GM21390 (cell line): ENCODE results near the gene BTBD8.

Source experiments
- ATAC-seq: cut with Tn5 transposase; IDR thresholded peaks from one replicate; pipeline ENCODE4 v1.9.1; 2021; ENCODE audit not compliant: unreplicated experiment

Gene BTBD8

DNA sequence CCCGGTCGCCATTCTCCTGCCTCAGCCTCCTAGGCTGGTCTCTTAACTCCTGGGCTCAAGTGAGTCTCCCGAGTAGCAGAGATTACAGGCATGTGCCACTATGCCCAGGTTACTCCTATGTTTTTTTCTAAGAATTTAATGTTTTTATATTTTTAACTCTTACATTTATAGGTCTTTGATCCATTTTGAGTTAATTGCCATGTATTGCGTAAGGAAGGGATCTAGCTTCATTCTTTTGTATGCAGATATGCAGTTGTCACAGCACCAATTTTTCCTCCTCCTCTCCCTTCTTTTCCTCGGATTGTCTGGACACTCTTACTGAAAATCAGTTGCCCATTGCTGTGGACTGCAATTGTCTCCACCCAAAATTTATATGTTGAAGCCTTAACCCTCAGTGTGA, 11.5 kb downstream of the BTBD8 start:
- no peak for ATAC-seq

DNA sequence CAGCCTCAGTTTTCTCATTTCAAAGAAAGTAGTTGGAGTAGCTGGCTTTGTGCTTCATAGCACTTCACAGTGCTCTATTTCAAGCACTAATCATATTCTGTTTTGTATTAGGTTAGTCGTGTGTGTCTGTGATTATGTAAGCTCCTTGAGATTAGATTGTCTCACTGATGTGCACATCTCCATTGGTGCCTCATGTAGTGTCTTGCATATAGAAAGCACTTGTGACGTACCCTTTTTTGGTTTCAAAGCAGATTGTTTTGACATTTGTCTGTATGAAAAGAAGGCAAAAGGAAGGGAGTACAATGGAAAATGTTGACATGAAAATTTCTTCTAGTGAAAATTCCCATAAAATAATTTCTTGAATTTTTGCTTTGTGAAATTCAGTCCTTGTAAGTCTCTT, 13.9 kb downstream of the BTBD8 start:
- ATAC-seq, result no peak

DNA sequence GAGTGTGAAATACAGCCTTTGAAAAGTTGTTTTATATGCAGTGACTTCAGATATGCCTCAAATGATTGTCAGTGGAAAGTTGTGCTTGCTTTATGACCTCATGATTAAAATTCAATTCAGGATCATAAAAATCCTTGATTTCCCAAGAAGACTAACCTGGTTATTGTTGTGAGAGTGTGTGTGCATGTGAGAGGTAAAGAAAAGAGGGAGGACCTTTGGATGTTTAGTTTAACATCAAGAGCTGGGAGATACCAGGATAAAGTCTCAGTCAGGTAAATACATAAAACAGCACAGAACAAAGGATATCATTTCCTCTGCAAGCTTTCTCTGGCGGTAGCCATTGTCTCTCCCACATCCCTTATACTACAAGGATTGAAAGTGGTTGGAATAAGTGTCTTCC, 14.4 kb downstream of the BTBD8 start:
- ATAC-seq, result no peak

GRCh38 chr1:92095874-92096273, 15.7 kb downstream of the BTBD8 start:
- no peak for ATAC-seq

- ATAC-seq, result no peak
Measured at GRCh38 chr1:92096317-92096716, 16.2 kb downstream of the BTBD8 start.

DNA sequence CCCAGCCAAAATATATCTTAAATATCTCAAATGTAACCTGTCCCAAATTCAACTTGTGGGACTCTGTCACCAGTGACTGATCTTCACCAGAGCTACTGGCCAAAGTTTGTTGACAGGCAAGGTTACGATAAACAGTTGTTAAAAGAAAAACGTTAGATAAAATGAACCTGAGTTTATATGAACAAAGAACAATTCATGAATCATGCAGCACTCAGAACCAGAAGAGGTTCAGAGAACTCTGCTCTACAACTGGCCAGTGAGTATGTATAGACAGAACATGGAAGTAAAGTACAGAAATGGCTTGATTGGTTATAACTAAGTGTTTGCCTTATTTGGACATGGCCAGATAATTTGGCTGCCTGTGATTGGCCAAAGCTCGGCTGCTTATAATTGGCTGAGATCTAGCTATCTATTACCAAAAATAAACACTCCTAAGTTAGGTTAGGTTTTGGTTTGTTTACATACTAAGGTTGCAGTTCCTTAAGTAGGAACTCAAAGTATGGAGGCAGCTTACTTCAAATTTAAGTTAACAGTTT, 25.5 kb downstream of the BTBD8 start:
- no peak for ATAC-seq

DNA sequence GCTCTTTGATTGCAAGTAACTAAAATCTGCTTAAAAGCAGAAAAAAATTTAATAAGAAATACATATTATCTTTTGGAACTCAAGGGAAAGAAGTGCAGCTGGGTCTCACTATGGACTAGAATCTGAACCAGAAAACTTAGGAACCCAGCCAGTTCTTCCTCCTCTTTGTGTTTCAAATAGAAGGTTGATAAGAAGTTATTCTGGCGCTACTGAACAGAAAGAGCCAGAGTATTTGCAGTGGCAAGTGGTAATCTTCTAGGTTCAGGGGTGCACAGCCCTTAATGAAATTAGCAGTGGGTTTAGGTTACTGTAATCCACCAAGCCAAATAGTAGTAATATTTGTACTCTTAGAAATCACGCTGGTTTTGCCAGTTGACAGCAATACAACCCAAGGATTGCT, 28.5 kb downstream of the BTBD8 start:
- no peak for ATAC-seq

DNA sequence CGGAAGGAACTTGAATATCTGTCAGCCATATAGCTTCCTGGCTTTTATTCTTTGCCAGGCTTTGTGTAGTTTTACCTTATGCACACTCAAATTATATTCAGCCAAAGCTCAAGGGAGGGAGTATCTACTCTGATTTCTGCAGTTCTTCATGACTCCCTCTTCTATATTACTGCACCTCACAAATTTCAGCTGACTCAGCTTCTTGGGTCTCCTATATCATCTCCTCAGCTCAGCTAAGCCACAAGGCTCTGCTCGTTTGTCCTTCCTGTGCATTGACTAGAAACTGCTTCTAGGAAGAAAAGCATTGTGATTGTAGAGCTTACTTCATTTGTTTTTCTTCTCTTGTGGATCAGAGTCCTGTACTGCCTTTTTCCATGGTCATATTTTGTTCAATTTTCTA, 37.4 kb downstream of the BTBD8 start:
- no peak for ATAC-seq

DNA sequence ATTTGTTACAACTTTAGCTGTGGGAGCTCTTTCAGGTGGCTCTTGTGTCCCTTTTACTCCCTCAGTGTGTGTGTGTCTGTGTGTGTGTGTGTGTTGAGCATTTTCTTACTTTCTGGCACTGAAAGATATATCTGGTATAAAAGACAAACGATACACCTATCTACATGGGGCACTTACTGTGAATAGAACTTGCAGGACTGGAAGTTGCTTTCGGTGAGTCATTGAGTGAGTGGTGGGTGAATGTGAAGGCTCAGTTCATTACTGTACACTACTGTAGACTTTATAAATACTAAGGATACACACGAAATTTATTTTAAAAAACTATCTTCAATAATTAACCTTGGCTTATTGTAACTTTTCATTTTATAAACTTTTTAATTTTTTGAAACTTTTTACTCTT, 38.7 kb downstream of the BTBD8 start:
- no peak for ATAC-seq

DNA sequence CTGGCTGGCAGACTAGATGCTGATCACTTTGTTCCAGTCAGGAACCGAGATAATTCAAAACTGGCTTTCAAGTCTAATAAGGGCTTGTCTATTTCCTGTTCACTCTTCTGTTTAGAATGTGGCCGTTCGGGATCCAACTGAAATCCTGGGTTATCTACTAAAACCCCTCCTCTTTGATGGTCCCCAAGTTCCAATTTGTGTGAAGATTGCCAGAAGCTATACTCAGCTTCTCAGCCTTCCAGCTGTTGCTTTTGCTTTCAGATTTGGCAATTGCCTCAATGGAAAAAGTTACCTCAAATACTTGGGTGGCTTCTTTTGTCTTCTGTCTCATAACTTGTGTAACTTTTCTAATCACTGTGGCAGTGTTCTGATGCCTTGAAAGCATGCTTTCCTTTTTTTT, 43.7 kb downstream of the BTBD8 start:
- ATAC-seq, result no peak

- no peak for ATAC-seq
Measured at GRCh38 chr1:92125204-92125603, 45.1 kb downstream of the BTBD8 start.

DNA sequence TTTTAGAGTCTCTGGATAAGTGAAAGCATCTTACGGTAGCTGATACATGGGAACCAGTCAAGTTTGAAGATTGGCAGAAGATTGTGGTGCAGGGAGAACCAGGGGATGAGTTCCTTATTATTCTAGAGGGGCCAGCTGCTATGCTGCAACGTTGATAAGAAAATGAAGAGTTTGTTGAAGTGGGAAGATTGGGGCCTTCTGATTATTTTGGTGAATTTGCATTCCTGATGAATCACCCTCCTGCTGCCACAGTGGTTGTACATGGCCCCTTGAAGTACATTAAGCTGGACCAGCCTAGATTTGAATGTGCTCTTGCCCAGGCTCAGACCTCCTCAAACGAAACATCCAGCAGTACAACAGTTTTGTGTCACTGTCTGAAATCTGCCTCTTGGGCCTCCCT, 45.9 kb downstream of the BTBD8 start:
- ATAC-seq, result no peak

DNA sequence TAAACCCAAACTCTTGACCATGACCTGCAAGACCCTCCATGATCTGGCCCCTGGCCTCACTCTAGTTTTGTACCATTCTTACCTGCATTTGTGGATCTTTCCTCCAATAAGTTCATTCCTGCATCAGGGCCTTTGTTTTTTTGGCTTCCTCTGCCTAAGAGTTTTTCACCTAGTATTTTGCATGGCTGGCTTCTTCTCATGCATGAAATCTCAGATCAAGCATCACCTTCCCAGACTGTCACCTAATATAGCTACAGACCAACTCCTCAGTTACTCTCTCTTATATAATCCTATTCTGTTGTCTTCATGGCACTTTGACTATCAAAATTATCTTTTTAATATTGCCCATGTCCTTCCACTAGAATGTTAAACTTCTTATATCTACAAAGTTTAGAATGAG, 54.2 kb downstream of the BTBD8 start:
- no peak for ATAC-seq

GRCh38 chr1:92136341-92136740, 56.2 kb downstream of the BTBD8 start:
- ATAC-seq, result no peak

GRCh38 chr1:92154934-92155333, 74.8 kb downstream of the BTBD8 start:
- ATAC-seq, result no peak

- ATAC-seq, result no peak
Measured at GRCh38 chr1:92159593-92159992, 79.4 kb downstream of the BTBD8 start.

GRCh38 chr1:92165389-92165788, 85.2 kb downstream of the BTBD8 start:
- no peak for ATAC-seq

DNA sequence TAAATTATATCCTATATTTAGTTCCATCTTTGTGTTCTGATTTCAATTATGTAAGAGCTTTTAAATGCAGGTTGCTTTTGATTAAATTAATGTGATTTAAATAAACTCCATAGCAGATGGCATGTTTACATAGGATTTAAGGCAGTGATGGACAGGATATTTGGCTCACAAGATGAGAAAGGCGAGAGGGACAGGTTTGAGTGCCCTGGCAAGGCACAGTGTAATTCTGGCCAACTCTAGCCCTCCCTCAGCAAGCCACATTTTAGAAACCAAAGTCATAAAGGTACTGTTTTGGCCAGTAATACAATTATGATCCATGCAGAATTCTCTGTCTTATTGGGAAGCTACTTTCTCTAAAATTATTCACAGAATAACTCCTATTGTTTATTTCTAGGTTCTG, 87.0 kb downstream of the BTBD8 start:
- ATAC-seq, result no peak

DNA sequence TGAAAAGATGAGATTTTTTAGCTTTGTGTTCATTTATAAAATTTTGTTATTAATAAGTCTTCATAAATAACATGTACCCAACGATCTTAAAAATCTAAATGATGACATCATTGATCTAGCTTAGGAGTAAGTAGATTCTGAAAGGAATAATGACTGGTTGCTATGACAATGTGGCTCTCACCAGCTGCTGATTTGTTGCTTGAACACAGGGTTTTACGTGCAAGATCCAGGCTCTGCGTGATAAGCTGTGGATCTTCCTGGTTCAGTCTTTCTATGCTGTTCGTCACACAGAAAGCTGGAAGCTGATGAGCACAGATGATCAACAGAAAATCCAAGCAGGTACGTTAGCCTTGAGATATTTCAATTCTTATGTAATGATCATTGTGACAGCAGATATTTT, 88.5 kb downstream of the BTBD8 start:
- ATAC-seq, result no peak

GRCh38 chr1:92169214-92170005, 89.3 kb downstream of the BTBD8 start:
- ATAC-seq, result no peak

- no peak for ATAC-seq
Measured at GRCh38 chr1:92184632-92185031, 104.5 kb downstream of the BTBD8 start.

DNA sequence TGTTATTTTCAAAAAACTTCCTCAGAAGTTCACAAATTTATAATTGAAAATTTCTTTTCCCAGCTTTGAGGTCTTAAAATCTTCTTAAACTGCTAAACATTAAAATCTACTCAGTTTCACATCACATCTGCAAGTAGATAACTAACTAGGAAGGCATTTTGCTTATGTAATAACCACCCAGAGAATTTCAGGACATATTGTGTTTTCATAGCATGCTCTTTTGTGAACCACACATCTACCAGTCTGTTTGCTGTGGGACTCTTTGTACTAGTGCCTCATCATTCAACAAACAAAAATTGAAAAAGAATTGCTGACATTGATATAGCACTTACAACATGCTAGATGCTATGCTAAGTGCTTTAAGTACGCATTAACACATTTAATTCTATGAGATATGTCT, 105.9 kb downstream of the BTBD8 start:
- ATAC-seq, result no peak
